Fibroblast of villous mesenchyme (primary cell): ENCODE data around the gene RFT1. TPM values are rescaled to one million over a fixed set of nuclear protein-coding genes. Genes with fewer than 3 reads are reported as not detected.
A peak's percentile ranks its signal among the peaks of the same experiment; 100 is the strongest.

Experiments
- DNase-seq: peaks from one replicate; pipeline ENCODE4 v3.0.0-alpha.2; 2010; ENCODE audit warnings: low read depth
- H3K4me3 ChIP-seq: 2 replicates; pipeline ENCODE4 v1.5.1; 2011; ENCODE audit warnings: low read depth, mild to moderate bottlenecking, low read length
- CTCF ChIP-seq: IDR thresholded peaks from 2 replicates; pipeline ENCODE4 v1.5.1; 2012; ENCODE audit warnings: low read depth, mild to moderate bottlenecking, low read length; ENCODE audit not compliant: insufficient read depth
- total RNA-seq: library from RNA; depleted of rRNA; stranded (reverse); fragments of >200 nt; gene quantifications from 2 replicates; pipeline ENCODE4 v1.2.3, GENCODE V29; 2012

RFT1 gene
- total RNA-seq, 1 donor, result 13.4 TPM

- no peak for TF ChIP-seq CTCF
- H3K4me3 ChIP-seq, result no peak overlapping the region
- DNase-seq, result no peak
These were observed 7.3 kb downstream of the RFT1 start for GRCh38 chr3:53122933-53123305.

- no peak for TF ChIP-seq CTCF
- no peak for DNase-seq
- no peak overlapping the region for H3K4me3 ChIP-seq
These were observed 7.8 kb downstream of the RFT1 start for GRCh38 chr3:53122255-53122932.

GRCh38 chr3:53120336-53120735 lies 9.9 kb downstream of the RFT1 start:
- DNase-seq, result no peak
- H3K4me3 ChIP-seq, result no peak overlapping the region
- TF ChIP-seq CTCF, result no peak

GRCh38 chr3:53116956-53117355 lies 13.3 kb downstream of the RFT1 start:
- no peak overlapping the region for H3K4me3 ChIP-seq
- TF ChIP-seq CTCF, result no peak
- DNase-seq, result no peak

GRCh38 chr3:53114412-53115074 lies 15.7 kb downstream of the RFT1 start:
- DNase-seq, result no peak
- no peak overlapping the region for H3K4me3 ChIP-seq
- TF ChIP-seq CTCF, result no peak

- H3K4me3 ChIP-seq, result no peak overlapping the region
- DNase-seq, result peak; percentile 79
- peak; percentile 95 for TF ChIP-seq CTCF
These were observed 16.2 kb downstream of the RFT1 start for GRCh38 chr3:53114011-53114400.
